SU-DHL-6 (cell line): ENCODE data around the gene PLS1.

ENCODE experiments used
- H2AFZ ChIP-seq: fragments of 200-600 bp; sonication (generic); 2 replicates; pipeline ENCODE4 v1.6.1; 2014; ENCODE audit warnings: low read depth, mild to moderate bottlenecking, moderate library complexity, mixed read lengths, antibody characterized with exemption, low read length; ENCODE audit not compliant: severe bottlenecking
- H3F3A ChIP-seq: fragments of 200-600 bp; shearing (Covaris generic); 2 replicates; pipeline ENCODE4 v1.6.0; 2016; ENCODE audit warnings: antibody characterized with exemption, mild to moderate bottlenecking; ENCODE audit not compliant: insufficient read depth
- H3K27ac ChIP-seq: fragments of 200-600 bp; sonication (generic); 2 replicates; pipeline ENCODE4 v1.5.1; 2016; ENCODE audit warnings: low read depth, mild to moderate bottlenecking, low read length, moderate library complexity, mixed read lengths
- H3K27me3 ChIP-seq: fragments of 200-600 bp; sonication (generic), shearing (Covaris generic); 2 replicates; pipeline ENCODE4 v1.6.0; 2014; ENCODE audit warnings: mild to moderate bottlenecking, low read length
- H3K36me3 ChIP-seq: fragments of 200-600 bp; sonication (generic); 2 replicates; pipeline ENCODE4 v1.6.1; 2014; ENCODE audit warnings: mild to moderate bottlenecking, low read length, mixed read lengths
- H3K4me2 ChIP-seq: fragments of 300-600, 200-600 bp; shearing (Covaris generic), sonication (generic); 2 replicates; pipeline ENCODE4 v1.6.0; 2014; ENCODE audit warnings: low read length, low read depth, mild to moderate bottlenecking; ENCODE audit not compliant: poor library complexity, severe bottlenecking
- H3K4me3 ChIP-seq: fragments of 200-600 bp; sonication (generic); 2 replicates; pipeline ENCODE4 v1.5.1; 2014; ENCODE audit warnings: antibody characterized with exemption, low read length, mild to moderate bottlenecking, mixed read lengths; ENCODE audit not compliant: insufficient read depth, poor library complexity, severe bottlenecking
- H3K79me2 ChIP-seq: fragments of 200-600 bp; sonication (generic); 2 replicates; pipeline ENCODE4 v1.6.1; 2014; ENCODE audit warnings: mild to moderate bottlenecking, low read length, moderate library complexity; ENCODE audit not compliant: insufficient read depth
- H3K9ac ChIP-seq: fragments of 200-600 bp; sonication (generic); 2 replicates; pipeline ENCODE4 v1.7.0; 2014; ENCODE audit warnings: mild to moderate bottlenecking, low read length
- H3K9me2 ChIP-seq: fragments of 200-600 bp; sonication (generic); replicated peaks from 2 replicates; pipeline ENCODE4 v1.6.1; 2014; ENCODE audit warnings: low read length; ENCODE audit not compliant: insufficient read depth
- H3K9me3 ChIP-seq: fragments of 200-600 bp; sonication (generic); 2 replicates; pipeline ENCODE4 v1.6.1; 2014; ENCODE audit warnings: low read length, mixed read lengths; ENCODE audit not compliant: insufficient read depth
- H4K20me1 ChIP-seq: fragments of 200-600 bp; sonication (generic); 2 replicates; pipeline ENCODE4 v1.6.1; 2014; ENCODE audit warnings: low read depth, mild to moderate bottlenecking, antibody characterized with exemption, low read length, moderate library complexity, mixed read lengths
- EZH2phosphoT487 ChIP-seq: fragments of 200-600 bp; sonication (generic), shearing (Covaris generic); conservative IDR thresholded peaks from 2 replicates; pipeline ENCODE4 v1.6.1; 2018; ENCODE audit warnings: mild to moderate bottlenecking, antibody characterized with exemption, low read length, moderate library complexity, mixed read lengths
- TF ChIP-seq, protein P1 (sequence below): fragments of 200-600 bp; sonication (generic); IDR thresholded peaks from one replicate; pipeline ENCODE4 v1.5.1; 2017; ENCODE audit warnings: antibody characterized with exemption, mild to moderate bottlenecking, low read length, moderate library complexity; ENCODE audit not compliant: insufficient read depth, poor library complexity, severe bottlenecking

PLS1 gene

DNA sequence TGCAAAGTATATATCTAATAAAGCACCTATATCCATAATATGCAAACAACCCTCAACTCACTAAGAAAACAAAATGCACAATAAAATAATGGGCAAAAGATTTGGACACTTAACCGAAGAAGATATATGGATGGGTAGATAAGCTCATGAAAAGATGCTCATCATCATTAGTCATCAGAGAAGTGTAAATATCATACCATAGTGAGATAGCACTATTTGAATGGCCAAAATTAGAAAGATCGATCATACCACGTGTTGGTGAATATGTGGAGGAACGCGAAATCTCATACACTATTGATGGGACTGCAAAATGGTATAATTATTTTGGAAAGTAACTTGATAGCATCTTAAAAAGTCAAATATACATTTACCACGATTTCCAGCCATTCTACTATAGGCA, 40.5 kb downstream of the PLS1 start:
- TF ChIP-seq, protein P1, sequence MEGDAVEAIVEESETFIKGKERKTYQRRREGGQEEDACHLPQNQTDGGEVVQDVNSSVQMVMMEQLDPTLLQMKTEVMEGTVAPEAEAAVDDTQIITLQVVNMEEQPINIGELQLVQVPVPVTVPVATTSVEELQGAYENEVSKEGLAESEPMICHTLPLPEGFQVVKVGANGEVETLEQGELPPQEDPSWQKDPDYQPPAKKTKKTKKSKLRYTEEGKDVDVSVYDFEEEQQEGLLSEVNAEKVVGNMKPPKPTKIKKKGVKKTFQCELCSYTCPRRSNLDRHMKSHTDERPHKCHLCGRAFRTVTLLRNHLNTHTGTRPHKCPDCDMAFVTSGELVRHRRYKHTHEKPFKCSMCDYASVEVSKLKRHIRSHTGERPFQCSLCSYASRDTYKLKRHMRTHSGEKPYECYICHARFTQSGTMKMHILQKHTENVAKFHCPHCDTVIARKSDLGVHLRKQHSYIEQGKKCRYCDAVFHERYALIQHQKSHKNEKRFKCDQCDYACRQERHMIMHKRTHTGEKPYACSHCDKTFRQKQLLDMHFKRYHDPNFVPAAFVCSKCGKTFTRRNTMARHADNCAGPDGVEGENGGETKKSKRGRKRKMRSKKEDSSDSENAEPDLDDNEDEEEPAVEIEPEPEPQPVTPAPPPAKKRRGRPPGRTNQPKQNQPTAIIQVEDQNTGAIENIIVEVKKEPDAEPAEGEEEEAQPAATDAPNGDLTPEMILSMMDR = no peak
- no peak for TF ChIP-seq EZH2phosphoT487

GRCh38 chr3:142638291-142638690, 42.1 kb downstream of the PLS1 start:
- Histone ChIP-seq H3K79me2 (0 out of 2 replicates have a peak, but pooled peaks cover 3% of the 10 kb centered on the region), H3K9me3 (no peaks in the 10 kb centered on the region), H3K27me3 (no peaks in the 10 kb centered on the region), H3K9me2 (no peaks in the 10 kb centered on the region), H3K4me3 (no peak overlapping the region), H3K9ac (no peak overlapping the region), H2AFZ (no peak overlapping the region), H3K27ac (no peak overlapping the region), H3F3A (no peaks in the 10 kb centered on the region), H3K36me3 (no peaks in the 10 kb centered on the region), H3K4me2 (no peak overlapping the region), H4K20me1 (no peaks in the 10 kb centered on the region)
- TF ChIP-seq, protein P1 = no peak
- no peak for TF ChIP-seq EZH2phosphoT487

More for the DNA sequence above, 40.5 kb downstream of the PLS1 start:
- no peaks in the 10 kb centered on the region for H3K9me3 ChIP-seq
- H3K79me2 ChIP-seq = no peaks in the 10 kb centered on the region
- no peak overlapping the region for H3K9ac ChIP-seq
- no peaks in the 10 kb centered on the region for H3K36me3 ChIP-seq
- H3K27me3 ChIP-seq = no peaks in the 10 kb centered on the region
- H4K20me1 ChIP-seq = no peaks in the 10 kb centered on the region
- H3K4me2 ChIP-seq = no peak overlapping the region
- H3K9me2 ChIP-seq = no peaks in the 10 kb centered on the region
- H3F3A ChIP-seq = no peaks in the 10 kb centered on the region
- H3K27ac ChIP-seq = no peak overlapping the region
- H3K4me3 ChIP-seq = no peak overlapping the region
- H2AFZ ChIP-seq = no peak overlapping the region

GRCh38 chr3:142641504-142641903, 45.3 kb downstream of the PLS1 start:
- Histone ChIP-seq H3K9me2 (no peaks in the 10 kb centered on the region), H3F3A (no peaks in the 10 kb centered on the region), H3K27ac (no peak overlapping the region), H3K79me2 (0 out of 2 replicates have a peak, but pooled peaks cover 3% of the 10 kb centered on the region), H3K4me2 (no peak overlapping the region), H3K27me3 (no peaks in the 10 kb centered on the region), H4K20me1 (no peaks in the 10 kb centered on the region), H3K9ac (no peak overlapping the region), H3K36me3 (no peaks in the 10 kb centered on the region), H3K9me3 (no peaks in the 10 kb centered on the region), H2AFZ (no peak overlapping the region), H3K4me3 (no peak overlapping the region)
- TF ChIP-seq, protein P1 = no peak
- TF ChIP-seq EZH2phosphoT487 = no peak

GRCh38 chr3:142642956-142643355, 46.8 kb downstream of the PLS1 start:
- Histone ChIP-seq H3K9ac (no peak overlapping the region), H2AFZ (no peak overlapping the region), H4K20me1 (no peaks in the 10 kb centered on the region), H3K27me3 (no peaks in the 10 kb centered on the region), H3F3A (no peaks in the 10 kb centered on the region), H3K27ac (no peak overlapping the region), H3K9me2 (no peaks in the 10 kb centered on the region), H3K9me3 (no peaks in the 10 kb centered on the region), H3K4me3 (no peak overlapping the region), H3K4me2 (no peak overlapping the region), H3K79me2 (0 out of 2 replicates have a peak, but pooled peaks cover 3% of the 10 kb centered on the region), H3K36me3 (no peaks in the 10 kb centered on the region)
- no peak for TF ChIP-seq EZH2phosphoT487
- TF ChIP-seq, protein P1 = no peak
